Kidney (tissue), 14 donors: ENCODE data around the gene MORN4. TPM values are rescaled to one million over a fixed set of nuclear protein-coding genes. Genes with fewer than 3 reads are reported as not detected.

Experiments
- DNase-seq, 5 donors: peaks; one replicate each; pipeline ENCODE4 v3.0.0-alpha.2; 2013 to 2020
- FAIRE-seq: peaks from 2 replicates; lab custom pipeline; 2012; peaks lifted over from hg19 to GRCh38; lab: Jason Lieb, UNC
- H3K27ac ChIP-seq, 2 donors: one replicate each; pipeline ENCODE4 v1.7.0; 2013; ENCODE audit warnings: low read depth in 2 of 2, low read length in 2 of 2, inconsistent platforms in 1 of 2
- H3K27me3 ChIP-seq: one replicate; pipeline ENCODE4 v1.7.1; 2013; ENCODE audit warnings: low read length, inconsistent platforms; ENCODE audit not compliant: control insufficient read depth, insufficient read depth
- H3K36me3 ChIP-seq, 3 donors: one replicate each; pipeline versions ENCODE4 v1.7.0 to v1.7.1; 2013; ENCODE audit warnings: low read length in 3 of 3, control low read depth in 1 of 3, inconsistent platforms in 1 of 3; ENCODE audit not compliant: insufficient read depth in 3 of 3, control insufficient read depth in 2 of 3
- H3K4me1 ChIP-seq, 3 donors: one replicate each; pipeline versions ENCODE4 v1.7.0 to v1.7.1; 2013; ENCODE audit warnings: low read length in 3 of 3, inconsistent platforms in 1 of 3, low read depth in 1 of 3; ENCODE audit not compliant: control insufficient read depth in 2 of 3, insufficient read depth in 2 of 3
- H3K4me3 ChIP-seq, 3 donors: one replicate each; pipeline versions ENCODE4 v1.7.0 to v1.8.1; 2013; ENCODE audit warnings: low read length in 3 of 3, control low read depth in 1 of 3, inconsistent platforms in 1 of 3
- H3K9ac ChIP-seq, 3 donors: one replicate each; pipeline versions ENCODE4 v1.7.0 to v1.7.1; 2013; ENCODE audit warnings: low read length in 3 of 3, control low read depth in 1 of 3, inconsistent platforms in 1 of 3
- H3K9me3 ChIP-seq, 3 donors: one replicate each; pipeline versions ENCODE4 v1.7.0 to v1.7.1; 2013; ENCODE audit warnings: low read length in 3 of 3, control low read depth in 1 of 3, inconsistent platforms in 1 of 3; ENCODE audit not compliant: control insufficient read depth in 2 of 3, insufficient read depth in 1 of 3
- intact Hi-C: fragments of 100-400 bp; cut with DNase I; formaldehyde crosslinking; loops from one replicate; pipeline ENCODE4 v1.11.1; 2022
- polyA plus RNA-seq: library from polyadenylated mRNA; stranded (reverse); fragments of 350-450 nt; fragmentation: Illumina TruSeq; extraction: RNeasy Lipid Tissue Mini Kit (QIAGEN cat#74804); gene quantifications from one replicate; pipeline ENCODE4 v1.2.3, GENCODE V29; 2014; ENCODE audit warnings: low read depth, low replicate concordance; ENCODE audit not compliant: insufficient read depth
- total RNA-seq: library from RNA; stranded (reverse); fragmentation: NEBNext Ultra II Directional; extraction: Animal tissue kit (Norgen Biotek cat#: 25700); gene quantifications from one replicate; pipeline ENCODE4 v1.2.1, GENCODE V29; 2021
- TF ChIP-seq, protein P1 (sequence below): IDR thresholded peaks from 3 replicates; pipeline ENCODE4 v1.5.1; 2012; ENCODE audit warnings: mild to moderate bottlenecking, moderate library complexity, borderline replicate concordance; ENCODE audit not compliant: insufficient read depth; ENCODE audit errors: extremely low read depth
- donor health status: control.
- donor health status: control.
- donor health status: control.
- donor health status: control.
- donor health status: control.
- donor health status: DM: yes; HTN: yes; CAD: no.
- donor health status: Normal renal cell carcinoma (clear cell type).

MORN4 gene
- total and polyA plus RNA-seq, 2 donors from 2014 or later: 9.1 to 21.2 TPM

DNA sequence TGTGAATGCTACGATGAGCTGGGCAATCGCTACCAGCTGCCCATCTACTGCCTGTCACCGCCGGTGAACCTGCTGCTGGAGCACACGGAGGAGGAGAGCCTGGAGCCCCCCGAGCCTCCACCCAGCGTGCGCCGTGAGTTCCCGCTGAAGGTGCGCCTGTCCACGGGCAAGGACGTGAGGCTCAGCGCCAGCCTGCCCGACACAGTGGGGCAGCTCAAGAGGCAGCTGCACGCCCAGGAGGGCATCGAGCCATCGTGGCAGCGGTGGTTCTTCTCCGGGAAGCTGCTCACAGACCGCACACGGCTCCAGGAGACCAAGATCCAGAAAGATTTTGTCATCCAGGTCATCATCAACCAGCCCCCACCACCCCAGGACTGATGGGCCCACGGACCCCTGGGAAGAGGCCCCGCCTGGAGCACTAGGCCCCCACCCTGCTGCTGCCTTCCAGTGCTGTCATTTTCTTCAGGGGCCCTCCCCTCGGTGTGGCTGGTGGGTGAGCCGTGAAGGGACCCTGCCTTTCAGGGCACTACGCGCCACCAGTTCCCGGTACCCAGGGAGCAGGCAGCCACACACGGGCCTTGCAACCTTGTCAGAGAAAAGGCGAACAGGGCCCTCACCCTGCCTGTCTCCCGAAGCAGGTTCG, 63.0 kb downstream of the MORN4 start:
- FAIRE-seq: no peak
- Histone ChIP-seq H3K9ac (no peak overlapping the region), H3K27me3 (no peaks in the 10 kb centered on the region), H3K4me1 (peaks cover 0 to 19% (median 14%) of the 10 kb centered on the region in 3 donors), H3K9me3 (no peaks in the 10 kb centered on the region), H3K27ac (peak overlapping the region in 1 of 2 donors; percentile 49), H3K36me3 (peaks cover 0 to 3% (median 0%) of the 10 kb centered on the region in 3 donors), H3K4me3 (no peak overlapping the region)
- TF ChIP-seq, protein P1, sequence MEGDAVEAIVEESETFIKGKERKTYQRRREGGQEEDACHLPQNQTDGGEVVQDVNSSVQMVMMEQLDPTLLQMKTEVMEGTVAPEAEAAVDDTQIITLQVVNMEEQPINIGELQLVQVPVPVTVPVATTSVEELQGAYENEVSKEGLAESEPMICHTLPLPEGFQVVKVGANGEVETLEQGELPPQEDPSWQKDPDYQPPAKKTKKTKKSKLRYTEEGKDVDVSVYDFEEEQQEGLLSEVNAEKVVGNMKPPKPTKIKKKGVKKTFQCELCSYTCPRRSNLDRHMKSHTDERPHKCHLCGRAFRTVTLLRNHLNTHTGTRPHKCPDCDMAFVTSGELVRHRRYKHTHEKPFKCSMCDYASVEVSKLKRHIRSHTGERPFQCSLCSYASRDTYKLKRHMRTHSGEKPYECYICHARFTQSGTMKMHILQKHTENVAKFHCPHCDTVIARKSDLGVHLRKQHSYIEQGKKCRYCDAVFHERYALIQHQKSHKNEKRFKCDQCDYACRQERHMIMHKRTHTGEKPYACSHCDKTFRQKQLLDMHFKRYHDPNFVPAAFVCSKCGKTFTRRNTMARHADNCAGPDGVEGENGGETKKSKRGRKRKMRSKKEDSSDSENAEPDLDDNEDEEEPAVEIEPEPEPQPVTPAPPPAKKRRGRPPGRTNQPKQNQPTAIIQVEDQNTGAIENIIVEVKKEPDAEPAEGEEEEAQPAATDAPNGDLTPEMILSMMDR: no peak
- peak in 1 of 5 donors; percentile 19 for DNase-seq
- intact Hi-C loops: no loop called here

DNA sequence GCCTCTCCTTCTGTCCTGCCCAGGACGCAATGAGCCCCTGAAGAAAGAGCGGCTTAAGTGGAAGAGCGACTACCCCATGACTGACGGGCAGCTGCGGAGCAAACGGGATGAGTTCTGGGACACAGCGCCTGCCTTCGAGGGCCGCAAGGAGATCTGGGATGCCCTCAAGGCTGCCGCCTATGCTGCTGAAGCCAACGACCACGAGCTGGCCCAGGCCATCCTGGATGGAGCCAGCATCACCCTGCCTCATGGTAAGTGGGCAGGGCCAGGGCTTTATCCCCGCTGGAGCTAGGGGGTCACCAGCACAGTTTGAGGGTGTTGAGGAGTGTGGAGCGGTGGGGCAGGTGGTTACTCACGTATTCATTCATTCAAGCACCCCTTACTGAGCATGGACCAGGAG, 65.4 kb downstream of the MORN4 start:
- H3K27ac ChIP-seq: no peak overlapping the region
- DNase-seq: peak in 1 of 5 donors; percentile 20
- FAIRE-seq: no peak
- no peak overlapping the region for H3K9ac ChIP-seq
- peaks cover 0 to 3% (median 0%) of the 10 kb centered on the region in 3 donors for H3K36me3 ChIP-seq
- peaks cover 0 to 7% (median 7%) of the 10 kb centered on the region in 3 donors for H3K4me1 ChIP-seq
- TF ChIP-seq, protein P1: no peak
- no peak overlapping the region for H3K4me3 ChIP-seq
- intact Hi-C loops: no loop called here
- H3K9me3 ChIP-seq: no peaks in the 10 kb centered on the region
- no peaks in the 10 kb centered on the region for H3K27me3 ChIP-seq

DNA sequence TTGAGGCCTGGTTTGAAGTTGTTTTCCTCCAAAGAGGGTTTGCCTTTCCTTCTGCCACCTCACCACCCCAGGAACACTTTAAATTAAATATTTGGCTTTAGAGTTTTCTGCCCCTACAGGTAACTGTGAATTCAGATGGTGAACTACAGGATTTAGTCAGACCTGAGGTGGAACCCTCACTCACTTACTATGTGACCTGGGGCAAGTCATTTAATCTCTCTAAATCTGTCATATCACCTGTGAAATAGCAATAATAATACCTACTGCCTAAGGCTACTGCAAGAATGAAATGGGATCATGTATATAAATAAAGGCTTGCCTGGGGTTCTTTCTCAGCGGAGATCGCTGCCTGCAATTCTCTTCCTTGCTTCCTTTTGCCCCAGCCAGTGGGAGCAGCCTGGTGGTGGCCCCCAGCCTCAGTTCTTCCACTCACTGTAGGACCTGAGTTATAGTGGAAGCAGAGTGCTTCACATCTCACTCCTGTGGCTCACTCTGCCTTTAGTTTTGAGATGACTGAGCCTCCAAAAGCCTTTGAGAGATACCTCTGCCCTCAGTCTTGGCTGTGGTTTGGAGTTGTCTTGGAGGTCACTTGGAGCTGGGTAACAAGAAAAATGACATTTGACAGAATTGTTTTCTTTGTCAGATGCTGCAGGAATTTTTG, 66.8 kb downstream of the MORN4 start:
- Histone ChIP-seq H3K27me3 (no peaks in the 10 kb centered on the region), H3K9me3 (no peaks in the 10 kb centered on the region), H3K36me3 (peaks cover 0 to 3% (median 0%) of the 10 kb centered on the region in 3 donors), H3K27ac (no peak overlapping the region), H3K4me3 (no peak overlapping the region), H3K9ac (no peak overlapping the region), H3K4me1 (no peaks in the 10 kb centered on the region)
- DNase-seq: no peak
- intact Hi-C loops: no loop called here
- TF ChIP-seq, protein P1: no peak
- FAIRE-seq: no peak
